Body of pancreas (tissue), 4 donors: ENCODE measurements around the gene C1orf52. TPM values are rescaled to one million over a fixed set of nuclear protein-coding genes. Genes with fewer than 3 reads are reported as not detected.

Experiments
- ATAC-seq: fragments of 150-250 bp; one replicate; pipeline ENCODE4 v1.9.1; 2016
- DNase-seq, 4 donors: peaks; one replicate each; pipeline ENCODE4 v3.0.0-alpha.2; 2019
- H3K27ac ChIP-seq, 4 donors: fragments of 200-600 bp; sonication (generic); 1 replicate in 3 of 4; 2 replicates in 1 of 4; pipeline versions ENCODE4 v1.5.1 to v1.6.1; 2016 to 2019; ENCODE audit warnings: mild to moderate bottlenecking in 1 of 4, mixed read lengths in 1 of 4, moderate library complexity in 1 of 4
- H3K27me3 ChIP-seq, 2 donors: fragments of 200-600 bp; sonication (generic); one replicate each; pipeline ENCODE4 v1.6.0; 2016; ENCODE audit warnings: mild to moderate bottlenecking in 1 of 2
- H3K36me3 ChIP-seq, 2 donors: fragments of 200-600 bp; sonication (generic); replicated peaks in 1 of 2; 2 replicates each; pipeline ENCODE4 v1.5.1; 2016; ENCODE audit warnings: low read depth in 2 of 2; ENCODE audit not compliant: insufficient read depth in 1 of 2
- H3K4me1 ChIP-seq: fragments of 200-600 bp; sonication (generic); one replicate; pipeline ENCODE4 v1.6.0; 2016
- H3K4me3 ChIP-seq, 2 donors: fragments of 200-600 bp; sonication (generic); 1 replicate in 1 of 2; 2 replicates in 1 of 2; pipeline ENCODE4 v1.5.1; 2016 to 2019
- H3K9me3 ChIP-seq, 3 donors: fragments of 200-600 bp; sonication (generic); 1 replicate in 2 of 3; 2 replicates in 1 of 3; pipeline ENCODE4 v1.5.1; 2016
- POLR2A ChIP-seq, 3 donors: fragments of 450-650 bp; IDR thresholded peaks; one replicate each; pipeline ENCODE4 v1.6.1; 2016; ENCODE audit warnings: antibody characterized with exemption in 3 of 3, mild to moderate bottlenecking in 2 of 3
- WGBS, 2 donors: methylation state at CpG; one replicate each; pipeline ENCODE4 v1.1.5; 2017; 5-methylcytosine and 5-hydroxymethylcytosine counted together
- intact Hi-C: fragments of 100-400 bp; cut with DNase I; formaldehyde crosslinking; loops from one replicate; pipeline ENCODE4 v1.15.1; 2023
- small RNA-seq: library from RNA; depleted of rRNA; stranded (forward); fragments of <200 nt; gene quantifications from one replicate; pipeline ENCODE3, GENCODE V24; 2016
- total RNA-seq, 2 donors: library from RNA; depleted of rRNA; stranded (reverse); fragments of >200 nt; gene quantifications; one replicate each; pipeline ENCODE4 v1.1.0, GENCODE V29; 2016
- TF ChIP-seq, protein P1 (sequence below), 7 experiments: fragments of 450-650 bp in 4 of 7; fragments of 200-600 bp in 3 of 7; sonication (generic) in 3 of 7; IDR thresholded peaks; one replicate each; pipeline ENCODE4 v1.5.1; 2016 to 2019; ENCODE audit warnings: antibody characterized with exemption in 7 of 7

Gene C1orf52
- total RNA-seq, 2 donors from 2014 or later: 6.6 to 20.2 TPM

DNA sequence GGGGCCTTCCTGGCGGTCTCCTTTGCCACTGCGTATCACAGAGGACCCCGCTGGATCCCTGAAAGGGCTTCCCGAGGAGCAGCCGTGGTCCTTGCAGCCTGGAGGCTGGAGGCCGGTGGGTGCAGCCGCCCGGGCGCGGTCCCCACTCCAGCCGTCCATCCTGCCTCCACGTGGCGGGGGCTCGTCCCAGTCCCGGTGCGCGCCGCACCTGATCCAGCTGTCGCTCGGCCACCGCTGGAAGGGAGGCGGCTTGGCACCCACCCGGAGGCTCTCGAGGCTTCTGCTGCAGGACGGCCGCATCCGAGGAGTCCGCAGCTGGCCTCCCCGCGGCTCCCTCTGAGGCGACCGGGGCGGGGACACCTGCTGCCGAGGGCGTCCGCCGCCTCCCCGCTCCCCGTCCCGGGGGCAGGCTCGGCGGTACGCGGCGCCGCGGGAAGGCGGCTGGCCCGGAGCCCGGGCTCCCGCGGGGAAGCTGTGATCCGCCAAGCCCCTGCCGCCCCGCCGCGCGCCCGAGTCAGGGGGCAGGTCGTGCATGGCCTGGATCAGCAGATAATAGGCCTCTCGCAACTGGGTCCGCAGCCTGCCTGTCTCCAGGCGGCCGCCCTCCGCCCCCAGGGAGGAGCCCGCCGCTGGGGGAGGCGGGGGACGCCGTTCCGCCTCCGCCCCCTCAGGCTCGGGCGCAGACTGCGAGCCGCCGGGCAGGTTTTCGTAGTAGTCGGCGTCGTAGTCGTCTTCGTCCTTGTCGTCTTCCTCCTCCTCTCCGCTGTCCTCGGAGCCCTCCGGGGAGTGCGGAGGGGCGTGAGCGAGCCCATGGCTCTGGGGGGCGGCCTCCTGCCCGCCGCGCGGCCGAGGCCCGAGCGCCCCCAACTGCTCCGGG is 58.8 kb downstream of the C1orf52 start, which contains the start of gene SYDE2:
TSS of gene SYDE2 (minus strand) at position 554 of the 877 bp plus-strand sequence. CDS start at position 534, 20 bp downstream.
- intact Hi-C loops: no loop called here
- Histone ChIP-seq H3K4me3 (peak within 1 kb of the TSS; percentile 67 to 86), H3K9me3 (no peaks in the 10 kb centered on the region), H3K36me3 (no peaks in the 10 kb centered on the region), H3K27me3 (no peaks in the 10 kb centered on the region), H3K27ac (peak within 1 kb of the TSS; percentile 77 to 99 (median 96)), H3K4me1 (peaks cover 34% of the 10 kb centered on the region)
- 0% methylated on average over 85 of the region's 99 CpGs; no CpG with 5 or more reads in 1 of the 2 donors for WGBS, 2 donors
- ATAC-seq: peak; percentile 92
- DNase-seq: peak; percentile 85 to 89 (median 88)
- TF ChIP-seq, protein P1, sequence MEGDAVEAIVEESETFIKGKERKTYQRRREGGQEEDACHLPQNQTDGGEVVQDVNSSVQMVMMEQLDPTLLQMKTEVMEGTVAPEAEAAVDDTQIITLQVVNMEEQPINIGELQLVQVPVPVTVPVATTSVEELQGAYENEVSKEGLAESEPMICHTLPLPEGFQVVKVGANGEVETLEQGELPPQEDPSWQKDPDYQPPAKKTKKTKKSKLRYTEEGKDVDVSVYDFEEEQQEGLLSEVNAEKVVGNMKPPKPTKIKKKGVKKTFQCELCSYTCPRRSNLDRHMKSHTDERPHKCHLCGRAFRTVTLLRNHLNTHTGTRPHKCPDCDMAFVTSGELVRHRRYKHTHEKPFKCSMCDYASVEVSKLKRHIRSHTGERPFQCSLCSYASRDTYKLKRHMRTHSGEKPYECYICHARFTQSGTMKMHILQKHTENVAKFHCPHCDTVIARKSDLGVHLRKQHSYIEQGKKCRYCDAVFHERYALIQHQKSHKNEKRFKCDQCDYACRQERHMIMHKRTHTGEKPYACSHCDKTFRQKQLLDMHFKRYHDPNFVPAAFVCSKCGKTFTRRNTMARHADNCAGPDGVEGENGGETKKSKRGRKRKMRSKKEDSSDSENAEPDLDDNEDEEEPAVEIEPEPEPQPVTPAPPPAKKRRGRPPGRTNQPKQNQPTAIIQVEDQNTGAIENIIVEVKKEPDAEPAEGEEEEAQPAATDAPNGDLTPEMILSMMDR (IDR thresholded peaks at IDR 0.05): peak in 2 of 7 experiments; percentile 19 to 25
- peak; percentile 81 to 92 (median 89) for TF ChIP-seq POLR2A (IDR thresholded peaks at IDR 0.05)

Small RNA genes within 50 kb of the gene (small RNA-seq; reads per million reads assigned to genes)
- not detected for gene RF00019

Other genes starting within 250 kb of the C1orf52 start
- gene MCOLN3, start 211.2 kb downstream of the C1orf52 start, total RNA-seq: 10 to 100 TPM; 15.8 to 17.5 TPM
- gene SYDE2, start 58.6 kb downstream of the C1orf52 start, total RNA-seq: 10 to 100 TPM; 12.2 to 17.5 TPM
- gene BCL10, start 17.0 kb upstream of the C1orf52 start, total RNA-seq: 1 to 10 TPM; 4.9 to 9.3 TPM
- gene DDAH1, start 205.5 kb upstream of the C1orf52 start, total RNA-seq: 10 to 100 TPM; 11.2 to 31.4 TPM